SK-N-SH (cell line): ENCODE results near the gene TENT5A. TPM values are rescaled to one million over a fixed set of nuclear protein-coding genes. Genes with fewer than 3 reads are reported as not detected.

Experiments used
- CTCF ChIA-PET: fragments of 300-600, 350-600 bp; formaldehyde crosslinking; extraction: SDS; loops from one replicate; lab custom pipeline; 2021; lab: Yijun Ruan, JAX
- POLR2A ChIA-PET: fragments of 350-600 bp; sonication (Branson Sonifier 250); formaldehyde crosslinking; extraction: SDS; loops from one replicate; lab custom pipeline; 2020; ENCODE audit warnings: antibody characterized with exemption, inconsistent platforms; lab: Yijun Ruan, JAX
- DNase-seq: peaks from one replicate; pipeline ENCODE4 v3.0.0; 2012
- H2AFZ ChIP-seq: fragments of 200-600 bp; sonication (generic); 2 replicates; pipeline ENCODE4 v1.8.1; 2016; ENCODE audit warnings: antibody characterized with exemption, mild to moderate bottlenecking, low read depth
- H3F3A ChIP-seq: fragments of 200-600 bp; sonication (generic); replicated peaks from 2 replicates; pipeline ENCODE3; 2016; ENCODE audit warnings: antibody characterized with exemption, mild to moderate bottlenecking; ENCODE audit not compliant: insufficient read depth
- H3K27ac ChIP-seq, 2 experiments: fragments of 200-500 bp in 1 of 2; fragments of 200-600 bp in 1 of 2; sonication (Bioruptor generic) in 1 of 2; sonication (generic), shearing (Covaris generic) in 1 of 2; 2 replicates each; pipeline versions ENCODE4 v1.5.1 to v1.6.1; 2014 to 2016; ENCODE audit warnings: low read depth in 2 of 2, inconsistent platforms in 1 of 2, low read length in 1 of 2, mild to moderate bottlenecking in 1 of 2, mixed read lengths in 1 of 2
- H3K27me3 ChIP-seq: fragments of 200-600 bp; sonication (generic), shearing (Covaris generic); 2 replicates; pipeline ENCODE4 v1.6.1; 2016; ENCODE audit warnings: mixed run types; ENCODE audit not compliant: insufficient read depth
- H3K36me3 ChIP-seq, 2 experiments: fragments of 200-500 bp in 1 of 2; fragments of 200-600 bp in 1 of 2; sonication (Bioruptor generic) in 1 of 2; sonication (generic) in 1 of 2; replicated peaks in 1 of 2; 2 replicates each; pipeline versions ENCODE3 to v1.5.1; 2014 to 2016; ENCODE audit warnings: low read length in 1 of 2, mild to moderate bottlenecking in 1 of 2; ENCODE audit not compliant: insufficient read depth in 2 of 2, control insufficient read depth in 1 of 2
- H3K4me1 ChIP-seq, 2 experiments: fragments of 200-500 bp in 1 of 2; fragments of 200-600 bp in 1 of 2; sonication (Bioruptor generic) in 1 of 2; sonication (generic), shearing (Covaris generic) in 1 of 2; 2 replicates each; pipeline versions ENCODE4 v1.5.1 to v1.6.1; 2014 to 2016; ENCODE audit warnings: low read depth in 1 of 2, low read length in 1 of 2, mixed run types in 1 of 2; ENCODE audit not compliant: insufficient read depth in 2 of 2, control insufficient read depth in 1 of 2
- H3K4me2 ChIP-seq: fragments of 200-600 bp; sonication (generic), shearing (Covaris generic); 2 replicates; pipeline ENCODE4 v1.6.1; 2017; ENCODE audit warnings: mixed run types
- H3K4me3 ChIP-seq, 2 experiments: fragments of 200-500 bp in 1 of 2; fragments of 200-600 bp in 1 of 2; sonication (Bioruptor generic) in 1 of 2; sonication (generic), shearing (Covaris generic) in 1 of 2; 2 replicates each; pipeline versions ENCODE4 v1.5.1 to v1.8.1; 2014 to 2016; ENCODE audit warnings: low read depth in 2 of 2, inconsistent platforms in 1 of 2, low read length in 1 of 2, mild to moderate bottlenecking in 1 of 2, mixed read lengths in 1 of 2, moderate library complexity in 1 of 2
- H3K79me2 ChIP-seq: fragments of 200-600 bp; sonication (generic); 2 replicates; pipeline ENCODE4 v1.8.1; 2017; ENCODE audit warnings: mild to moderate bottlenecking; ENCODE audit not compliant: insufficient read depth
- H3K9ac ChIP-seq: fragments of 200-600 bp; sonication (generic); 2 replicates; pipeline ENCODE4 v1.6.1; 2017; ENCODE audit warnings: mixed run types
- H3K9me2 ChIP-seq: fragments of 200-600 bp; sonication (generic); 2 replicates; pipeline ENCODE4 v1.6.1; 2017; ENCODE audit warnings: mixed run types
- H3K9me3 ChIP-seq: fragments of 200-600 bp; sonication (generic); 2 replicates; pipeline ENCODE4 v1.6.1; 2017; ENCODE audit warnings: mixed run types, mild to moderate bottlenecking, moderate library complexity
- H4K20me1 ChIP-seq: fragments of 200-600 bp; sonication (generic); 2 replicates; pipeline ENCODE4 v1.6.1; 2017; ENCODE audit warnings: mild to moderate bottlenecking, mixed run types; ENCODE audit not compliant: insufficient read depth
- ELF1 ChIP-seq: IDR thresholded peaks from 2 replicates; pipeline ENCODE4 v1.4.0; 2012
- GABPA ChIP-seq: IDR thresholded peaks from 2 replicates; pipeline ENCODE4 v1.4.0; 2012; ENCODE audit warnings: low read depth, mild to moderate bottlenecking
- MEF2A ChIP-seq: IDR thresholded peaks from 2 replicates; pipeline ENCODE4 v1.4.0; 2012; ENCODE audit warnings: low read depth, borderline replicate concordance
- MXI1 ChIP-seq: IDR thresholded peaks from 2 replicates; pipeline ENCODE4 v1.6.1; 2012; ENCODE audit warnings: mild to moderate bottlenecking, low read depth, low read length, improper control_type of control experiment
- NFIC ChIP-seq: IDR thresholded peaks from 2 replicates; pipeline ENCODE4 v1.4.0; 2012; ENCODE audit warnings: borderline replicate concordance
- NRF1 ChIP-seq: IDR thresholded peaks from 2 replicates; pipeline ENCODE4 v1.6.1; 2012; ENCODE audit warnings: low read depth, mild to moderate bottlenecking, low read length
- RFX5 ChIP-seq: IDR thresholded peaks from 2 replicates; pipeline ENCODE4 v1.6.1; 2012; ENCODE audit warnings: mild to moderate bottlenecking, improper control_type of control experiment, low read length
- SIN3A ChIP-seq: IDR thresholded peaks from 2 replicates; pipeline ENCODE4 v1.6.1; 2012; ENCODE audit warnings: low read depth, mild to moderate bottlenecking, low read length, moderate library complexity, borderline replicate concordance
- SMC3 ChIP-seq: IDR thresholded peaks from 2 replicates; pipeline ENCODE4 v1.6.1; 2012; ENCODE audit warnings: low read depth, low read length, improper control_type of control experiment
- TAF1 ChIP-seq: IDR thresholded peaks from 2 replicates; pipeline ENCODE4 v1.6.1; 2012; ENCODE audit warnings: low read depth, mild to moderate bottlenecking, low read length, moderate library complexity, borderline replicate concordance
- WGBS: methylation state at CpG from one replicate; pipeline ENCODE4 v1.1.6; 2017; ENCODE audit warnings: low lambda C conversion rate; 5-methylcytosine and 5-hydroxymethylcytosine counted together
- polyA plus RNA-seq, 3 experiments: library from polyadenylated mRNA; depleted of rRNA; stranded (reverse); fragments of >200 nt; gene quantifications; 2 replicates each; pipeline ENCODE4 v1.2.3, GENCODE V29; 2012
- TF ChIP-seq, protein P1 (sequence below): fragments of 200-600 bp; sonication (generic); IDR thresholded peaks from 2 replicates; pipeline ENCODE4 v1.6.1; 2017; ENCODE audit warnings: antibody characterized with exemption, mild to moderate bottlenecking, moderate library complexity
- TF ChIP-seq, protein P2 (sequence below): fragments of 150-350 bp; IDR thresholded peaks from 2 replicates; pipeline ENCODE4 v1.6.1; 2016; ENCODE audit warnings: mild to moderate bottlenecking, low read depth, low read length
- TF ChIP-seq, protein P3 (sequence below): IDR thresholded peaks from 2 replicates; pipeline ENCODE4; 2012

The TENT5A gene
- polyA plus RNA-seq, 1 of the 3 experiments (the other 2 are of a cell fraction) = 4.9 TPM

GRCh38 chr6:81768150-81768942 is 15.9 kb upstream of the TENT5A start:
- ChIA-PET CTCF (no interaction called here), POLR2A (no interaction called here)

More at GRCh38 chr6:81768150-81768942, 15.9 kb upstream of the TENT5A start:
- Histone ChIP-seq H3K27ac (no peak overlapping the region), H3K9me3 (no peaks in the 10 kb centered on the region), H3K4me1 (peaks cover 11 to 19% of the 10 kb centered on the region in 2 experiments), H3K36me3 (no peaks in the 10 kb centered on the region), H3K9me2 (no peaks in the 10 kb centered on the region), H3K9ac (no peak overlapping the region), H3F3A (peaks cover 11% of the 10 kb centered on the region), H4K20me1 (no peaks in the 10 kb centered on the region), H3K79me2 (no peaks in the 10 kb centered on the region), H3K4me3 (no peak overlapping the region), H2AFZ (no peak overlapping the region), H3K27me3 (no peaks in the 10 kb centered on the region), H3K4me2 (no peak overlapping the region)
- no peak for TF ChIP-seq ELF1
- TF ChIP-seq, protein P1, sequence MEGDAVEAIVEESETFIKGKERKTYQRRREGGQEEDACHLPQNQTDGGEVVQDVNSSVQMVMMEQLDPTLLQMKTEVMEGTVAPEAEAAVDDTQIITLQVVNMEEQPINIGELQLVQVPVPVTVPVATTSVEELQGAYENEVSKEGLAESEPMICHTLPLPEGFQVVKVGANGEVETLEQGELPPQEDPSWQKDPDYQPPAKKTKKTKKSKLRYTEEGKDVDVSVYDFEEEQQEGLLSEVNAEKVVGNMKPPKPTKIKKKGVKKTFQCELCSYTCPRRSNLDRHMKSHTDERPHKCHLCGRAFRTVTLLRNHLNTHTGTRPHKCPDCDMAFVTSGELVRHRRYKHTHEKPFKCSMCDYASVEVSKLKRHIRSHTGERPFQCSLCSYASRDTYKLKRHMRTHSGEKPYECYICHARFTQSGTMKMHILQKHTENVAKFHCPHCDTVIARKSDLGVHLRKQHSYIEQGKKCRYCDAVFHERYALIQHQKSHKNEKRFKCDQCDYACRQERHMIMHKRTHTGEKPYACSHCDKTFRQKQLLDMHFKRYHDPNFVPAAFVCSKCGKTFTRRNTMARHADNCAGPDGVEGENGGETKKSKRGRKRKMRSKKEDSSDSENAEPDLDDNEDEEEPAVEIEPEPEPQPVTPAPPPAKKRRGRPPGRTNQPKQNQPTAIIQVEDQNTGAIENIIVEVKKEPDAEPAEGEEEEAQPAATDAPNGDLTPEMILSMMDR = no peak
- no peak for TF ChIP-seq MXI1
- TF ChIP-seq, protein P2, sequence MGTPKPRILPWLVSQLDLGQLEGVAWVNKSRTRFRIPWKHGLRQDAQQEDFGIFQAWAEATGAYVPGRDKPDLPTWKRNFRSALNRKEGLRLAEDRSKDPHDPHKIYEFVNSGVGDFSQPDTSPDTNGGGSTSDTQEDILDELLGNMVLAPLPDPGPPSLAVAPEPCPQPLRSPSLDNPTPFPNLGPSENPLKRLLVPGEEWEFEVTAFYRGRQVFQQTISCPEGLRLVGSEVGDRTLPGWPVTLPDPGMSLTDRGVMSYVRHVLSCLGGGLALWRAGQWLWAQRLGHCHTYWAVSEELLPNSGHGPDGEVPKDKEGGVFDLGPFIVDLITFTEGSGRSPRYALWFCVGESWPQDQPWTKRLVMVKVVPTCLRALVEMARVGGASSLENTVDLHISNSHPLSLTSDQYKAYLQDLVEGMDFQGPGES = no peak
- TF ChIP-seq TAF1 = no peak
- no peak for TF ChIP-seq RFX5
- no peak for TF ChIP-seq SIN3A
- no peak for TF ChIP-seq SMC3
- no peak for TF ChIP-seq NRF1
- no peak for TF ChIP-seq NFIC
- TF ChIP-seq MEF2A = no peak
- TF ChIP-seq, protein P3, sequence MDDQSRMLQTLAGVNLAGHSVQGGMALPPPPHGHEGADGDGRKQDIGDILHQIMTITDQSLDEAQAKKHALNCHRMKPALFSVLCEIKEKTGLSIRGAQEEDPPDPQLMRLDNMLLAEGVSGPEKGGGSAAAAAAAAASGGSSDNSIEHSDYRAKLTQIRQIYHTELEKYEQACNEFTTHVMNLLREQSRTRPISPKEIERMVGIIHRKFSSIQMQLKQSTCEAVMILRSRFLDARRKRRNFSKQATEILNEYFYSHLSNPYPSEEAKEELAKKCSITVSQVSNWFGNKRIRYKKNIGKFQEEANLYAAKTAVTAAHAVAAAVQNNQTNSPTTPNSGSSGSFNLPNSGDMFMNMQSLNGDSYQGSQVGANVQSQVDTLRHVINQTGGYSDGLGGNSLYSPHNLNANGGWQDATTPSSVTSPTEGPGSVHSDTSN = no peak
- TF ChIP-seq GABPA = no peak
- WGBS = 54% methylated on average over 2 of the region's 2 CpGs
- no peak for DNase-seq
